IMR-90 (cell line): ENCODE results near the gene ARHGEF12. TPM values are rescaled to one million over a fixed set of nuclear protein-coding genes. Genes with fewer than 3 reads are reported as not detected.

Experiments used
- ATAC-seq: fragments of 200-7000 bp; cut with Tn5 transposase; 2 replicates; pipeline ENCODE4 v1.9.1; 2020; ENCODE audit warnings: low read depth, mild to moderate bottlenecking, moderate library complexity
- BruUV-seq: library from RNA; stranded (reverse); fragments of 400-500 nt; replicated peaks from 2 replicates; lab custom pipeline; 2021; lab: Mats Ljungman, UMichigan
- CTCF ChIA-PET: fragments of 300-600 bp; formaldehyde crosslinking; extraction: SDS; loops from one replicate; lab custom pipeline; 2021; ENCODE audit warnings: antibody characterized with exemption; lab: Yijun Ruan, JAX
- POLR2A ChIA-PET: fragments of 300-600 bp; sonication (Branson Sonifier 250); formaldehyde crosslinking; loops from one replicate; lab custom pipeline; 2022; ENCODE audit warnings: antibody characterized with exemption; ENCODE audit not compliant: unreplicated experiment; lab: Charles Lee
- DNase-seq: peaks from one replicate; pipeline ENCODE4 v3.0.0; 2013
- H2AFZ ChIP-seq: replicated peaks from 2 replicates; pipeline ENCODE3; 2013; ENCODE audit warnings: low read length, mild to moderate bottlenecking; ENCODE audit not compliant: poor library complexity
- H2AK5ac ChIP-seq: 2 replicates; pipeline ENCODE4 v1.6.1; 2013; ENCODE audit warnings: low read depth, low read length, inconsistent platforms
- H2AK9ac ChIP-seq: replicated peaks from 2 replicates; pipeline ENCODE3; 2013; ENCODE audit warnings: mild to moderate bottlenecking, low read depth, low read length, moderate library complexity; ENCODE audit not compliant: poor library complexity
- H2BK120ac ChIP-seq: 2 replicates; pipeline ENCODE4 v1.6.1; 2013; ENCODE audit warnings: low read depth, low read length, inconsistent platforms
- H2BK15ac ChIP-seq: 3 replicates; pipeline ENCODE4 v1.6.1; 2013; ENCODE audit warnings: low read depth, low read length, inconsistent platforms
- H2BK20ac ChIP-seq: 2 replicates; pipeline ENCODE4 v1.6.1; 2013; ENCODE audit warnings: low read depth, mild to moderate bottlenecking, inconsistent platforms, low read length, moderate library complexity
- H2BK5ac ChIP-seq: 2 replicates; pipeline ENCODE4 v1.6.1; 2013; ENCODE audit warnings: mild to moderate bottlenecking, low read depth, low read length, inconsistent platforms; ENCODE audit not compliant: poor library complexity, severe bottlenecking
- H3K14ac ChIP-seq: replicated peaks from 2 replicates; pipeline ENCODE4 v1.6.1; 2013; ENCODE audit warnings: low read depth, low read length, inconsistent platforms
- H3K18ac ChIP-seq: 2 replicates; pipeline ENCODE4 v1.6.1; 2013; ENCODE audit warnings: low read depth, low read length, control low read depth
- H3K23ac ChIP-seq: 2 replicates; pipeline ENCODE4 v1.6.1; 2013; ENCODE audit warnings: low read depth, low read length, inconsistent platforms
- H3K27ac ChIP-seq: 2 replicates; pipeline ENCODE4 v1.5.1; 2013; ENCODE audit warnings: mild to moderate bottlenecking, control low read depth, low read length; ENCODE audit not compliant: insufficient read depth
- H3K27me3 ChIP-seq: 2 replicates; pipeline ENCODE4 v1.6.1; 2013; ENCODE audit warnings: low read length; ENCODE audit not compliant: control insufficient read depth, insufficient read depth
- H3K36me3 ChIP-seq: 2 replicates; pipeline ENCODE4 v1.6.1; 2013; ENCODE audit warnings: low read length, mixed read lengths; ENCODE audit not compliant: control insufficient read depth, insufficient read depth
- H3K4ac ChIP-seq: 2 replicates; pipeline ENCODE4 v1.6.1; 2013; ENCODE audit warnings: low read depth, low read length, inconsistent platforms
- H3K4me1 ChIP-seq: 2 replicates; pipeline ENCODE4 v1.6.1; 2013; ENCODE audit warnings: low read length, mixed read lengths; ENCODE audit not compliant: control insufficient read depth, insufficient read depth
- H3K4me2 ChIP-seq: 2 replicates; pipeline ENCODE4 v1.6.1; 2013; ENCODE audit warnings: low read depth, mild to moderate bottlenecking, control low read depth, low read length, moderate library complexity
- H3K4me3 ChIP-seq: 2 replicates; pipeline ENCODE4 v1.5.1; 2013; ENCODE audit warnings: low read depth, mild to moderate bottlenecking, control low read depth, low read length, moderate library complexity; ENCODE audit not compliant: insufficient read depth
- H3K56ac ChIP-seq: 2 replicates; pipeline ENCODE4 v1.6.1; 2013; ENCODE audit warnings: low read length, inconsistent platforms; ENCODE audit not compliant: insufficient read depth; ENCODE audit errors: extremely low read depth
- H3K79me1 ChIP-seq, 2 experiments: 2 replicates each; pipeline ENCODE4 v1.6.1; 2013; ENCODE audit warnings: low read length in 2 of 2, inconsistent platforms in 1 of 2, low read depth in 1 of 2
- H3K9ac ChIP-seq: 2 replicates; pipeline ENCODE4 v1.6.1; 2013; ENCODE audit warnings: low read depth, low read length, control low read depth
- H3K9me1 ChIP-seq: 2 replicates; pipeline ENCODE4 v1.6.1; 2013; ENCODE audit warnings: low read length, inconsistent platforms; ENCODE audit not compliant: insufficient read depth
- H3K9me3 ChIP-seq: 2 replicates; pipeline ENCODE4 v1.6.1; 2013; ENCODE audit warnings: low read length; ENCODE audit not compliant: control insufficient read depth, insufficient read depth
- H4K20me1 ChIP-seq: 2 replicates; pipeline ENCODE4 v1.6.1; 2013; ENCODE audit warnings: low read length, inconsistent platforms; ENCODE audit not compliant: insufficient read depth
- H4K5ac ChIP-seq: 2 replicates; pipeline ENCODE4 v1.6.1; 2013; ENCODE audit warnings: mild to moderate bottlenecking, low read depth, low read length, control low read depth
- H4K8ac ChIP-seq, 2 experiments: 2 replicates each; pipeline ENCODE4 v1.6.1; 2013; ENCODE audit warnings: low read depth in 2 of 2, low read length in 2 of 2, control low read depth in 1 of 2, inconsistent platforms in 1 of 2
- H4K91ac ChIP-seq: 2 replicates; pipeline ENCODE4 v1.6.1; 2013; ENCODE audit warnings: low read depth, low read length, inconsistent platforms; ENCODE audit not compliant: insufficient read depth
- RAD21 ChIP-seq: IDR thresholded peaks from 2 replicates; pipeline ENCODE4 v1.6.1; 2012; ENCODE audit warnings: low read length, improper control_type of control experiment
- WGBS, 2 experiments: methylation state at CpG; one replicate each; pipeline versions ENCODE4 v1.1.5 to v1.1.7; 2013; ENCODE audit warnings: missing lambda C conversion rate in 2 of 2; ENCODE audit not compliant: insufficient read length in 1 of 2; ENCODE audit errors: extremely low coverage in 2 of 2; 5-methylcytosine and 5-hydroxymethylcytosine counted together
- dilution Hi-C: fragments of 300-500 bp; cut with HindIII; formaldehyde crosslinking; loops from one replicate; pipeline ENCODE4 v1.14.3; 2018; ENCODE audit warnings: low sequenced_read_pairs; ENCODE audit not compliant: unreplicated experiment
- in situ Hi-C: fragments of 300-500 bp; cut with MboI; formaldehyde crosslinking; loops from 3 replicates; pipeline ENCODE4 v1.14.3; 2019; ENCODE audit warnings: low sequenced_read_pairs, inconsistent platforms, mixed read lengths
- intact Hi-C: fragments of 100-400 bp; cut with micrococcal nuclease; formaldehyde crosslinking; loops from 2 replicates; pipeline ENCODE4 v1.10.0; 2022
- polyA plus RNA-seq, 3 experiments: library from polyadenylated mRNA; depleted of rRNA; stranded (reverse); fragments of >200 nt; gene quantifications; 2 replicates each; pipeline ENCODE4 v1.2.3, GENCODE V29; 2012; ENCODE audit warnings: low replicate concordance in 1 of 3
- total RNA-seq: library from RNA; depleted of rRNA; stranded (reverse); fragments of >200 nt; gene quantifications from 2 replicates; pipeline ENCODE4 v1.2.3, GENCODE V29; 2012

Gene ARHGEF12
- total and polyA plus RNA-seq, 2 of the 4 experiments (the other 2 are of a cell fraction): 25.5 to 115 TPM

- Histone ChIP-seq H2BK5ac (peak overlapping the region; percentile 15), H3K4me1 (peaks cover 5% of the 10 kb centered on the region), H4K20me1 (peaks cover 5% of the 10 kb centered on the region; the same call in 1 of the 2 replicates), H3K14ac (no peak overlapping the region), H3K9me1 (0 out of 2 replicates have a peak, but pooled peaks cover 2% of the 10 kb centered on the region), H3K9ac (no peak overlapping the region), H3K4me2 (no peak overlapping the region), H3K18ac (no peak overlapping the region), H3K4ac (no peak overlapping the region), H3K27me3 (no peaks in the 10 kb centered on the region), H4K5ac (no peak overlapping the region), H3K4me3 (no peak overlapping the region), H3K36me3 (no peaks in the 10 kb centered on the region), H3K23ac (no peak overlapping the region), H2AK5ac (no peak overlapping the region), H3K56ac (no peak overlapping the region), H3K9me3 (no peaks in the 10 kb centered on the region), H3K27ac (no peak overlapping the region), H2AFZ (no peak overlapping the region), H2BK15ac (no peak overlapping the region), H4K91ac (no peak overlapping the region), H2AK9ac (no peak overlapping the region), H2BK120ac (no peak overlapping the region), H3K79me1 (peaks cover 11 to 55% of the 10 kb centered on the region in 2 experiments), H2BK20ac (no peak overlapping the region), H4K8ac (no peak overlapping the region)
- DNase-seq (no peak), ATAC-seq (0 out of 2 replicates have a peak, but pooled peaks have one; percentile 13)
- BruUV-seq: no TSS peak
- dilution Hi-C loops (no loop called here), intact Hi-C loops (no loop called here), in situ Hi-C loops (no loop called here)
- no peak for TF ChIP-seq RAD21
- ChIA-PET POLR2A (no interaction called here), CTCF (interaction anchor here (0.7 to 0.9 kb wide), 2 partner anchors 18 to 97 kb away, joined by 3 read pairs; no protein-coding TSS in a partner anchor)
- no CpG with 5 or more reads among the region's 8 CpGs for whole genome bisulfite sequencing, 2 experiments
These were observed 74.6 kb downstream of the ARHGEF12 start for GRCh38 chr11:120410622-120411380.
